Adrenal gland (tissue), 5 donors: Measurements from ENCODE around the gene GGA1.

Experiments used
- CTCF ChIP-seq, 6 experiments: fragments of 450-650 bp in 4 of 6; fragments of 200-600 bp in 2 of 6; sonication (generic) in 1 of 6; IDR thresholded peaks; 1 replicate in 5 of 6; 2 replicates in 1 of 6; pipeline versions ENCODE4 v1.5.1 to v1.8.0; 2016 to 2021; ENCODE audit warnings: antibody characterized with exemption in 6 of 6, mild to moderate bottlenecking in 2 of 6, moderate library complexity in 1 of 6
- POLR2A ChIP-seq, 2 donors: fragments of 450-650 bp; IDR thresholded peaks; one replicate each; pipeline ENCODE4 v1.6.1; 2017; ENCODE audit warnings: antibody characterized with exemption in 2 of 2, mild to moderate bottlenecking in 2 of 2, moderate library complexity in 1 of 2
- donor health status: DM: no; HTN: no; CAD: no.

GRCh38 chr22:37618072-37618656, 9.5 kb downstream of the GGA1 start:
- TF ChIP-seq POLR2A (IDR thresholded peaks at IDR 0.05) (no peak), CTCF (IDR thresholded peaks at IDR 0.05) (no peak)
